GM23338 (cell line): ENCODE measurements around the gene MGAT5. TPM values are rescaled to one million over a fixed set of nuclear protein-coding genes. Genes with fewer than 3 reads are reported as not detected.
A peak's percentile ranks its signal among the peaks of the same experiment; 100 is the strongest.

Source experiments
- ATAC-seq: fragments of 200-7000 bp; cut with Tn5 transposase; 3 replicates; pipeline ENCODE4 v1.9.1; 2020
- DNase-seq: peaks from one replicate; pipeline ENCODE4 v3.0.0-alpha.2; 2015; ENCODE audit warnings: low spot score
- H2AFZ ChIP-seq: fragments of 200-600 bp; sonication (generic); 2 replicates; pipeline ENCODE4 v1.8.0; 2016; ENCODE audit warnings: antibody characterized with exemption, mild to moderate bottlenecking, moderate library complexity
- H3F3A ChIP-seq: fragments of 200-600 bp; sonication (generic); replicated peaks from 2 replicates; pipeline ENCODE4 v1.8.0; 2017; ENCODE audit warnings: antibody characterized with exemption, mixed run types, low read depth
- H3K27ac ChIP-seq: fragments of 200-600 bp; sonication (generic); 2 replicates; pipeline ENCODE4 v1.6.1; 2016; ENCODE audit warnings: low read depth
- H3K27me3 ChIP-seq: fragments of 200-600 bp; sonication (generic); 2 replicates; pipeline ENCODE4 v1.8.0; 2016; ENCODE audit warnings: mild to moderate bottlenecking, mixed run types, moderate library complexity; ENCODE audit not compliant: insufficient read depth
- H3K36me3 ChIP-seq: fragments of 200-600 bp; sonication (generic); 2 replicates; pipeline ENCODE4 v1.8.0; 2016; ENCODE audit warnings: mild to moderate bottlenecking; ENCODE audit not compliant: insufficient read depth
- H3K4me1 ChIP-seq: fragments of 200-600 bp; sonication (generic); 2 replicates; pipeline ENCODE4 v1.8.0; 2016; ENCODE audit warnings: mild to moderate bottlenecking, moderate library complexity; ENCODE audit not compliant: insufficient read depth
- H3K4me2 ChIP-seq: fragments of 200-600 bp; sonication (generic); 2 replicates; pipeline ENCODE4 v1.7.1; 2017; ENCODE audit warnings: mixed run types
- H3K4me3 ChIP-seq: fragments of 200-600 bp; sonication (generic); 2 replicates; pipeline ENCODE4 v1.6.1; 2016; ENCODE audit warnings: mixed run types
- H3K79me2 ChIP-seq: fragments of 200-600 bp; sonication (generic); replicated peaks from 2 replicates; pipeline ENCODE4 v1.8.0; 2017; ENCODE audit warnings: mild to moderate bottlenecking; ENCODE audit not compliant: insufficient read depth
- H3K9me2 ChIP-seq: fragments of 200-600 bp; sonication (generic); 2 replicates; pipeline ENCODE4 v1.8.0; 2017; ENCODE audit not compliant: insufficient read depth
- H4K20me1 ChIP-seq: fragments of 200-600 bp; sonication (generic); replicated peaks from 2 replicates; pipeline ENCODE4 v1.8.0; 2017; ENCODE audit warnings: mild to moderate bottlenecking; ENCODE audit not compliant: insufficient read depth
- H3K27ac Mint-ChIP-seq: 2 replicates; pipeline ENCODE4 v1.8.0; 2020; ENCODE audit warnings: inconsistent platforms, mild to moderate bottlenecking, moderate library complexity, mixed read lengths
- H3K27me3 Mint-ChIP-seq: 3 replicates; pipeline ENCODE4 v1.8.0; 2022; ENCODE audit warnings: low read depth, mild to moderate bottlenecking, moderate library complexity, mixed read lengths, inconsistent platforms; ENCODE audit not compliant: insufficient read depth, poor library complexity
- H3K36me3 Mint-ChIP-seq: 3 replicates; pipeline ENCODE4 v1.8.0; 2021; ENCODE audit warnings: low read depth, mild to moderate bottlenecking, inconsistent platforms, moderate library complexity, mixed read lengths
- H3K4me1 Mint-ChIP-seq: 3 replicates; pipeline ENCODE4 v1.8.0; 2020; ENCODE audit warnings: mild to moderate bottlenecking, inconsistent platforms, mixed read lengths
- H3K4me3 Mint-ChIP-seq: 3 replicates; pipeline ENCODE4 v1.8.0; 2021; ENCODE audit warnings: moderate library complexity, mild to moderate bottlenecking, inconsistent platforms, mixed read lengths
- H3K9me3 Mint-ChIP-seq: 3 replicates; pipeline ENCODE4 v1.8.0; 2020; ENCODE audit warnings: moderate library complexity, mild to moderate bottlenecking, inconsistent platforms, mixed read lengths
- CTCF ChIP-seq, 2 experiments: fragments of 200-600 bp in 1 of 2; sonication (generic) in 1 of 2; conservative IDR thresholded peaks; 2 replicates each; pipeline versions ENCODE4 v1.5.1 to v1.6.1; 2016 to 2017; ENCODE audit warnings: antibody characterized with exemption in 2 of 2, low read depth in 2 of 2, mild to moderate bottlenecking in 2 of 2, moderate library complexity in 1 of 2
- EZH2 ChIP-seq: fragments of 200-600 bp; sonication (generic); IDR thresholded peaks from one replicate; pipeline ENCODE4 v1.8.0; 2017; ENCODE audit warnings: antibody characterized with exemption, mild to moderate bottlenecking, low read depth; ENCODE audit not compliant: unreplicated experiment
- EZH2phosphoT487 ChIP-seq: fragments of 200-600 bp; sonication (generic); IDR thresholded peaks from one replicate; pipeline ENCODE4 v1.8.1; 2018; ENCODE audit warnings: antibody characterized with exemption; ENCODE audit not compliant: unreplicated experiment
- NANOG ChIP-seq: IDR thresholded peaks from 2 replicates; pipeline ENCODE4 v1.6.1; 2016; ENCODE audit warnings: antibody characterized with exemption, borderline replicate concordance
- POLR2AphosphoS5 ChIP-seq: IDR thresholded peaks from 2 replicates; pipeline ENCODE4 v1.6.1; 2016; ENCODE audit warnings: antibody characterized with exemption, low read depth
- REST ChIP-seq: IDR thresholded peaks from one replicate; pipeline ENCODE4 v1.6.1; 2018; ENCODE audit warnings: antibody characterized with exemption; ENCODE audit not compliant: unreplicated experiment
- STAT1 ChIP-seq: IDR thresholded peaks from one replicate; pipeline ENCODE4 v1.6.1; 2016; ENCODE audit warnings: antibody characterized with exemption; ENCODE audit not compliant: unreplicated experiment
- ZNF114 ChIP-seq: fragments of 250-450 bp; sonication (Bioruptor Pico); IDR thresholded peaks from 2 replicates; pipeline ENCODE4 v1.5.0; 2020; ENCODE audit warnings: mild to moderate bottlenecking, moderate library complexity
- ZNF462 ChIP-seq: fragments of 250-450 bp; sonication (Bioruptor Pico); IDR thresholded peaks from 2 replicates; pipeline ENCODE4 v1.5.0; 2020; ENCODE audit warnings: mild to moderate bottlenecking, moderate library complexity
- polyA plus RNA-seq: library from polyadenylated mRNA; unstranded; fragments of >200 nt; fragmentation: Nextera tagmentation; extraction: Ambion mirVana; gene quantifications from 2 replicates; pipeline ENCODE4 v1.2.1, GENCODE V29; 2016
- total RNA-seq: library from RNA; depleted of rRNA; stranded (reverse); fragments of >200 nt; shearing (Covaris generic); gene quantifications from 2 replicates; pipeline ENCODE4 v1.2.3, GENCODE V29; 2014

Gene MGAT5
- total and polyA plus RNA-seq, 2 experiments from 2014 or later, result 4.6 to 27.6 TPM

GRCh38 chr2:134420259-134420658 lies 166.4 kb downstream of the MGAT5 start:
- Mint-ChIP-seq H3K4me3 (no peak overlapping the region), H3K27ac (no peak overlapping the region), H3K36me3 (no peaks in the 10 kb centered on the region), H3K27me3 (peaks cover 2% of the 10 kb centered on the region), H3K4me1 (peaks cover 14% of the 10 kb centered on the region), H3K9me3 (no peaks in the 10 kb centered on the region)
- DNase-seq (peak; percentile 37), ATAC-seq (peak; percentile 86)
- H3K4me2 ChIP-seq, result no peak overlapping the region
- H3K4me1 ChIP-seq, result no peaks in the 10 kb centered on the region
- H3K79me2 ChIP-seq, result no peaks in the 10 kb centered on the region
- H3K27ac ChIP-seq, result no peak overlapping the region
- no peaks in the 10 kb centered on the region for H3K9me2 ChIP-seq
- no peaks in the 10 kb centered on the region for H3F3A ChIP-seq
- TF ChIP-seq CTCF (conservative IDR thresholded peaks at IDR 0.05; ENCODE audit: low read depth in 2 of 2) (no peak), ZNF114 (no peak)
- no peaks in the 10 kb centered on the region for H4K20me1 ChIP-seq
- H2AFZ ChIP-seq, result no peak overlapping the region
- H3K36me3 ChIP-seq, result no peaks in the 10 kb centered on the region
- no peaks in the 10 kb centered on the region for H3K27me3 ChIP-seq
- no peak overlapping the region for H3K4me3 ChIP-seq

GRCh38 chr2:134420920-134421319 lies 167.0 kb downstream of the MGAT5 start:
- no peak overlapping the region for H3K4me3 Mint-ChIP-seq
- Histone ChIP-seq H3F3A (no peaks in the 10 kb centered on the region), H3K27ac (no peak overlapping the region)
- TF ChIP-seq NANOG (no peak), EZH2phosphoT487 (no peak), STAT1 (no peak), REST (no peak), EZH2 (no peak), ZNF462 (no peak), POLR2AphosphoS5 (no peak)

More at GRCh38 chr2:134420920-134421319, 167.0 kb downstream of the MGAT5 start:
- H3K4me3 ChIP-seq, result no peak overlapping the region
- Mint-ChIP-seq H3K4me1 (peaks cover 14% of the 10 kb centered on the region), H3K27ac (no peak overlapping the region), H3K27me3 (peaks cover 2% of the 10 kb centered on the region), H3K36me3 (no peaks in the 10 kb centered on the region), H3K9me3 (no peaks in the 10 kb centered on the region)
- no peaks in the 10 kb centered on the region for H3K27me3 ChIP-seq
- DNase-seq (no peak), ATAC-seq (no peak)
- no peaks in the 10 kb centered on the region for H3K4me1 ChIP-seq
- no peaks in the 10 kb centered on the region for H4K20me1 ChIP-seq
- no peaks in the 10 kb centered on the region for H3K79me2 ChIP-seq
- H3K9me2 ChIP-seq, result no peaks in the 10 kb centered on the region
- H3K4me2 ChIP-seq, result no peak overlapping the region
- H2AFZ ChIP-seq, result no peak overlapping the region
- H3K36me3 ChIP-seq, result no peaks in the 10 kb centered on the region
